WTC11 (cell line): ENCODE measurements around the gene YBX2. TPM values are rescaled to one million over a fixed set of nuclear protein-coding genes. Genes with fewer than 3 reads are reported as not detected.

Experiments
- ATF2 ChIP-seq: sonication (generic); formaldehyde crosslinking; IDR thresholded peaks from 2 replicates; pipeline ENCODE4 v1.8.1; 2022; ENCODE audit warnings: low read depth, missing genetic modification reagents, borderline replicate concordance
- CTCF ChIP-seq: fragments of 200-600 bp; IDR thresholded peaks from 2 replicates; pipeline ENCODE4 v1.8.0; 2022; ENCODE audit warnings: antibody characterized with exemption
- GTF2I ChIP-seq: fragments of 250-450 bp; sonication (Bioruptor Pico); conservative IDR thresholded peaks from 2 replicates; pipeline ENCODE4 v1.4.0; 2021; ENCODE audit warnings: mild to moderate bottlenecking
- HMGXB4 ChIP-seq: sonication (generic); formaldehyde crosslinking; IDR thresholded peaks from 2 replicates; pipeline ENCODE4 v1.8.1; 2023; ENCODE audit warnings: mild to moderate bottlenecking, moderate library complexity, missing genetic modification reagents
- IRF2 ChIP-seq: sonication (generic); formaldehyde crosslinking; IDR thresholded peaks from 2 replicates; pipeline ENCODE4 v1.8.0; 2022; ENCODE audit warnings: low read depth, missing genetic modification reagents, borderline replicate concordance
- JAZF1 ChIP-seq: fragments of 250-450 bp; sonication (Bioruptor Pico); IDR thresholded peaks from 2 replicates; pipeline ENCODE4 v1.9.0; 2021; ENCODE audit warnings: moderate library complexity, mild to moderate bottlenecking, inconsistent platforms
- NFE2L1 ChIP-seq: sonication (generic); formaldehyde crosslinking; IDR thresholded peaks from 2 replicates; pipeline ENCODE4 v1.8.1; 2023; ENCODE audit warnings: missing genetic modification reagents
- PREB ChIP-seq: sonication (generic); formaldehyde crosslinking; IDR thresholded peaks from 2 replicates; pipeline ENCODE4 v1.8.1; 2022; ENCODE audit warnings: mild to moderate bottlenecking, missing genetic modification reagents, moderate library complexity, borderline replicate concordance
- PRRX2 ChIP-seq: fragments of 250-450 bp; sonication (Bioruptor Pico); IDR thresholded peaks from 2 replicates; pipeline ENCODE4 v1.8.0; 2021; ENCODE audit warnings: mild to moderate bottlenecking
- SMAD3 ChIP-seq: sonication (generic); formaldehyde crosslinking; IDR thresholded peaks from 2 replicates; pipeline ENCODE4 v1.8.0; 2022; ENCODE audit warnings: missing genetic modification reagents, mild to moderate bottlenecking, borderline replicate concordance
- SP1 ChIP-seq: sonication (generic); formaldehyde crosslinking; conservative IDR thresholded peaks from 2 replicates; pipeline ENCODE4 v1.8.1; 2022; ENCODE audit warnings: missing genetic modification reagents
- TEAD4 ChIP-seq: sonication (generic); formaldehyde crosslinking; IDR thresholded peaks from 2 replicates; pipeline ENCODE4 v1.8.0; 2022; ENCODE audit warnings: mild to moderate bottlenecking, missing genetic modification reagents
- TP53 ChIP-seq: sonication (generic); formaldehyde crosslinking; IDR thresholded peaks from 2 replicates; pipeline ENCODE4 v1.8.1; 2023; ENCODE audit warnings: mild to moderate bottlenecking, missing genetic modification reagents
- ZBTB43 ChIP-seq: sonication (generic); formaldehyde crosslinking; IDR thresholded peaks from 2 replicates; pipeline ENCODE4 v1.8.1; 2023; ENCODE audit warnings: mild to moderate bottlenecking, missing genetic modification reagents
- ZNF121 ChIP-seq: sonication (generic); formaldehyde crosslinking; IDR thresholded peaks from 2 replicates; pipeline ENCODE4 v1.8.0; 2023; ENCODE audit warnings: missing genetic modification reagents
- ZNF138 ChIP-seq: sonication (generic); formaldehyde crosslinking; conservative IDR thresholded peaks from 2 replicates; pipeline ENCODE4 v1.8.1; 2022; ENCODE audit warnings: mild to moderate bottlenecking, moderate library complexity, missing genetic modification reagents
- ZNF263 ChIP-seq: sonication (generic); formaldehyde crosslinking; IDR thresholded peaks from 2 replicates; pipeline ENCODE4 v1.8.1; 2022; ENCODE audit warnings: low read depth, mild to moderate bottlenecking, moderate library complexity, missing genetic modification reagents
- ZNF281 ChIP-seq: sonication (generic); formaldehyde crosslinking; IDR thresholded peaks from 2 replicates; pipeline ENCODE4 v1.8.0; 2023; ENCODE audit warnings: mild to moderate bottlenecking, missing genetic modification reagents
- ZNF317 ChIP-seq: sonication (generic); formaldehyde crosslinking; IDR thresholded peaks from 2 replicates; pipeline ENCODE4 v1.8.1; 2023; ENCODE audit warnings: low read depth, mild to moderate bottlenecking, moderate library complexity, missing genetic modification reagents, borderline replicate concordance
- ZNF396 ChIP-seq: fragments of 250-450 bp; sonication (Bioruptor Pico); IDR thresholded peaks from 2 replicates; pipeline ENCODE4 v1.8.0; 2021; ENCODE audit warnings: mild to moderate bottlenecking, moderate library complexity, borderline replicate concordance
- ZNF416 ChIP-seq: fragments of 250-450 bp; sonication (Bioruptor Pico); IDR thresholded peaks from 2 replicates; pipeline ENCODE4 v1.9.0; 2021; ENCODE audit warnings: mild to moderate bottlenecking, inconsistent platforms
- ZNF512 ChIP-seq: sonication (generic); formaldehyde crosslinking; IDR thresholded peaks from 2 replicates; pipeline ENCODE4 v1.8.1; 2022; ENCODE audit warnings: missing genetic modification reagents, borderline replicate concordance
- ZNF671 ChIP-seq: fragments of 250-450 bp; sonication (Bioruptor Pico); IDR thresholded peaks from 2 replicates; pipeline ENCODE4 v1.8.0; 2021; ENCODE audit warnings: mild to moderate bottlenecking
- total RNA-seq: library from RNA; stranded (reverse); gene quantifications from 3 replicates; pipeline ENCODE4 v1.2.3, GENCODE V29; 2021

YBX2 gene
- total RNA-seq, 1 experiment from 2014 or later = 26.8 TPM

- TF ChIP-seq ATF2 (CRISPR knock-in tag) (no peak), ZNF396 (no peak), ZNF138 (CRISPR knock-in tag) (no peak), ZNF671 (CRISPR knock-in tag) (no peak), IRF2 (no peak), PRRX2 (CRISPR knock-in tag) (no peak), CTCF (no peak), ZNF121 (CRISPR knock-in tag) (no peak), GTF2I (no peak), JAZF1 (CRISPR knock-in tag) (no peak), ZNF263 (CRISPR knock-in tag) (no peak), HMGXB4 (CRISPR knock-in tag) (no peak), ZNF317 (CRISPR knock-in tag) (no peak), ZNF416 (CRISPR knock-in tag) (no peak), TEAD4 (no peak), TP53 (no peak), SP1 (peak; percentile 32; the same call in 1 of the 2 replicates), ZNF281 (no peak), ZBTB43 (CRISPR knock-in tag) (0 out of 2 replicates have a peak, but pooled peaks have one; percentile 41), SMAD3 (CRISPR knock-in tag) (0 out of 2 replicates have a peak, but pooled peaks have one; percentile 46), PREB (CRISPR knock-in tag) (no peak), NFE2L1 (CRISPR knock-in tag) (no peak), ZNF512 (CRISPR knock-in tag) (no peak)
Measured at GRCh38 chr17:7260651-7261378, 33.6 kb downstream of the YBX2 start (continued).
